HG03159 (cell line): ENCODE results near the gene RPS6KL1.

Experiments
- ATAC-seq: cut with Tn5 transposase; IDR thresholded peaks from one replicate; pipeline ENCODE4 v1.9.1; 2021; ENCODE audit warnings: mild to moderate bottlenecking, moderate library complexity; ENCODE audit not compliant: unreplicated experiment

RPS6KL1 gene

DNA sequence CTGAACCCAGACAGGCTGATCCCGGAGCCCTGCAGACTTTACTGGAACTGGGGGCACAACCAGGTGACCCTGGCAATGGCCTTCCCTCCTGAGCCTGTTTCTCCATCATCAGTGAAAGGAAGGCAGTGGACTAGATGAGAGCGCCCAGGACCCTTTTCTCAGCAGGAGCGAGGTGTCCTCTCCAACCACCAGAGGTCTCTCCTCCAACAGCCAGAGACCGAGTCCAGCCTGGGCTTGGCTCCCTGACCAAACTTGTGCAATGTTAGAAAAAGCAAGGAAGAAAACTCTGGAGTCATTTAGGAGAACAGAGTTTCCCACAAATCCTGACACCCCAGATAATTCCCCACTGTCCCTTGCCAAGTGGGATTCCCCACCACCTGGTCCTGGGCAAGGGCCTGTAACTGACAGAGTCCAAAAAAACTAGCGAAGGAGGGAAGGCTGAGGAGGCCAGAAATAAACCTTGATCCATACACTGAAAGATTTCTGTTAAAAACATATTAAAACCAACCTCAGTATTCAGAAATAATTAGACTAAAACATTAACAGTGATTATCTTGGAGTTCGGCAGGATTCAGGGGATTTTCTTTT is 9.0 kb downstream of the RPS6KL1 start:
- ATAC-seq = no peak

DNA sequence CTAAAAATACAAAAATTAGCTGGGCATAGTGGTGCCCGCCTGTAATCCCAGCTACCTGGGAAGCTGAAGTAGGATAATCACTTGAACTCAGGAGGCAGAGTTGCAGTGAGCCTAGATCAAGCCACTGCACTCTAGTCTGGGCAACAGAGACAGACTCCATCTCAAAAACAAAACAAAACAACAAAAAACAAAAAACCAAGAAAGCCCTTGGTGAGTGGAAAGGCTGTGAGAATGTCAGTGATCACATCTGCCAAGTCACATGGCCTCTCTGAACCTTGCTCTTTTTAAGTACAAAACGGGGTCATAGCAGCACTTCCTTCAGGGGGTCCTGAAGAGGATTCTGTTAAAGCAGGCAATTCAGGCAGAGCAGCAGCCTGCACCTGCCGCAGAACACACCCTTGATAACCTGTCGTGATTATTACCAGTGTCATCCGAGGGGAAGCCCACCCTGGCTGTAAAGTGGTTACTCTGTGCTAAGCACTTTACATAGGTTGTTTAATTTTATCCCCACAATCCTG is 9.6 kb downstream of the RPS6KL1 start:
- no peak for ATAC-seq

DNA sequence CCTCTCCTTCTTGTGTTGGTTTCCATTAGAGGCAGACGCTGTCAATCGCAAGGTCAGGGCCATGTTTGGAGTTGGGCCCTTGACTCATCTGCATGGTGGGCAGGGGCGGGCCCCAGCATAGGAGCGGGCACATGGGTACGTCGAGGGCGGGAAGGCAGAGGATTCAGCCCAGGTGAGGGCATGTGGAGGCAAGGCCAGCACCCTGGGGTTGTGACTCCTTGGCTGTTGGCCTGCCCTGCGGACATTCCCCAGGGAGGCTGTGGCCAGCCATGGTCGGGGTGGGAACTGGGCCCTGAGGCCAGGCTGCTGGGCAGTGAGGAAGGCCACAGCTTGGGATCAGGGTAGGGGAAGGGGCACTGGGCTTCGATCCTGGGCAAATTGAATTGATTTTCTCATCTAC is 10.3 kb downstream of the RPS6KL1 start:
- ATAC-seq = no peak

DNA sequence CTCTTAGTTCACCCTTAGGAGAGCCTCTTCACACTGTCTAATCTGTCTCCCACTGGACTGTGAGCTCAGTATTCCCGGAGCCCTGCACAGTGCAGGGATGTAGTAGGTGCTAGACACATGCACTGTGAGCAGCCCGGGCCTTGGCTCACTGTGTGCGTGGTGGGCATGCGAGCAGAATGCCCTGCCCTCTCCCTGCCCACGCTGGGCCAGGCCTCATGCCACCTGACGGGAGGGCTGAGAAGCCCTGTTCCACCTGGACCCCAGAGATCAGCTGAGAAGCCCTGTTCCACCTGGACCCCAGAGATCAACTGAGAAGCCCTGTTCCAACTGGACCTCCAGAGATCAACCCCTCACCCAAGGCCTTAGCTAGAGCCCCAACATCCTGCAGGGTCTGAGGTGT is 10.9 kb downstream of the RPS6KL1 start:
- ATAC-seq = no peak

DNA sequence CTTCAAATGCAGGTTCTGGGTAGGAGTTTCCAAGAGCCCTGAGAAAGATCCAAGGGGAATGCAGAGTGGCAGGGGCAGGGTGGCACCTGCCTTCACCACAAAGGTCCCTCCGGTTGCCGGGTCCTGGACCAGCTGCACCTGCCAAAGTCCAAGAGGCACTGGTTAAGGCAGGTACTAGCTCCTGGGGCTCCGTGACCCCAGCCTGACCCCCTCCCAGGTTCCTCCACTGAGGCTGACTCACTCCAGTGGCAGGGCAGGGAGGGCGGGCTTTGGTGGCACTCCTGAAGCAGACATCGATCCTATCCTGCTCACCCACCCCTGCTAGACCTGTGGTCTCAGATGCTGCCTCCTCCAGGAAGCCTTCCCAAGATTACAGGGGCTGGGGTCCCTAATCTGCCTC is 11.4 kb downstream of the RPS6KL1 start:
- no peak for ATAC-seq

DNA sequence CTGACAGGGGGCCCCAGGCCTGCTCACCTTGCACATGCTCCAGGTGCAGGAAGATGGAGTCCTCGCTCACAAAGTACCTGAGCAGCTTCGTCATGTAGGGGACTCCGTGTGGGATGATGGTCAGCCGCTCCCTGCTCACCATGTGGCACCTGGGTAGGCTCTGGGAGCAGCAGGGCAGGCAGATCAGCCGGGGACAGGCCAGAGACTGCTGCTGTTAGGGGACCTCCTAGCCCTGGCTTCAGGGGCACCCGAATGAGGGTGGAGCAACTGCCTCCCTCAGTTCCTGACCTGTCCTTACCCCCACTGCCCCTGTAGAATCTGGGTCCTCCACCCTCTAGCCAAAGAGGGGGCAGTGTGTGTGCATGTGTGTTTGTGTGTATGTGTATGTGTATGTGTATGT is 11.8 kb downstream of the RPS6KL1 start:
- no peak for ATAC-seq

DNA sequence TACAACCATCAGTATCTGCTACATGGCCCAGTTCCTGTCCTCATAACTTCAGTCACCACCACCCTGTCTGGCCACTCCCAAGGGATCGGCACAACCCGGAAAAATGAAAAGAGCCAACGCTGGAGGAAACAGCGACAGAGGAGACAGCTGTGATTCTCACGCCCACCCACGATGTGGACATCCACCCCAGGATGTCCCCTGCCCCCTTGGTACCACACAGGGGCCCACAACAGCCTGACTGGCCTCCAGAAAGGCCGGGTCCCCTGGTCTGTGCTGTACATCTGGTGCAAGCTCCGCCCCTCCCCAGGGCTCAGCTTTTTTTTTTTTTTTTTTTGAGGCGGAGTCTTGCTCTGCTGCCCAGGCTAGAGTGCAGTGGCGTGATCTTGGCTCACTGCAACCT is 12.5 kb downstream of the RPS6KL1 start:
- ATAC-seq = no peak

DNA sequence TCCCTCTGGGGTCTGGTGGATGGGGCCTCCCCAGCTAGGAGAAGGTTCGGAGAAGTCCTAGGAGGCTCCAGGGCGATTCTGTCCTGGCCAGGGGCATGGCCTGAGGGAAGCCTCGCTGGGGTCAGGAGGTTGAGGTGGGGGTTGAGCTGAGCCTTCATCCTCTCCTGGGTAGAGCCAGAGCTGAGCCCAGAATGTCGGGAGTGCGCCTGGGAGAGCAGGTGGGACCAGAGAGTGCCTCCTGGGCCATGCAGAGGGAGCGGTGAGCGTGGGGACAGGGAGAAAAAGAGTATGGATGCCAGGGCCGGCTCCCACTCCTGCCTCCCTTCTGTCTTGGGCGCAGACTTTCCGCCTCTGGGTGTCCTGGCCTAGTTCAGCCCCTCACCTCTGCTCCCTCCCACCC is 13.1 kb downstream of the RPS6KL1 start:
- ATAC-seq = no peak

DNA sequence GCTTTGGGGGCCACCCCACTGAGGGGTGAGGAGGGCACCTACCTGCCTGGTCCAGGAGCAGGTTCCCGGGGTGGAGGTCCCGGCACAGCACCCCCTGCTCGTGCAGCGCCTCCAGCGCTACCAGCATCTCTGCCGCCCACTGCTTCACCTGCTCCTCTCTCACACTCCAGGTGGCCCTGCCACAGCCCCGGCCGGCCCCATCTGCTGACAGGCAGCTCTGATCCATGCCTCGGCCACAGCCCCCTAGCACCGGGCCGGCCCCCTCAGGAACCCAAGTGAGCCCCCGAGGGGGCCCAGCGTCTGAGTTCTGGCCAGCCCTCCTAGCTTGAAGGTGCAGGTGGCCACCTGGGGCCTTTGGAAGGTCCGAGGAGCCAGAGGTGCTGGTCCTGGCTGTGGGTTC is 13.6 kb downstream of the RPS6KL1 start:
- no peak for ATAC-seq

DNA sequence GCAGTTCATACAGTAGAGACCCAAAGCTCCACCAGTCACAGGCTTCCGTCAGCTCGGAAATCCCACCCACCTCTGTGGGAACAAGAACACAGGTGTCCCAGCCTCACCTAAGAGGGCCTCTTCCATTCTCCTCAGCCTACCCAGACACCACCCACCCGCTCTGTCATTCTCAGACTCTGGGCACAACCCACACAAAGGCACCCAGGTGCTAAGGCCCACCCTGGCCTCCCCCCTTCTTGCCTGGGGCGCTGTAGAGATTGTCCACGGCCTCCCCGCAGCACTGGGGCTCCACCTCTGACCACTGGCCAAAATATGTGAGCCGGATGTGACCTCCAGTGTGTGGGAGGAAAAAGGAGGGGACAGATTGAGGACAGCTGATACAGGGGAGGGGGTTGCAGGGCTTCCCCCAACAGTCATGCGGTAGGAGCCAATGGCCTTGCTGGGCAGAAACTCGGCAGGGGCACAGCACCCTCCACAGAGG is 14.2 kb downstream of the RPS6KL1 start:
- ATAC-seq = no peak

DNA sequence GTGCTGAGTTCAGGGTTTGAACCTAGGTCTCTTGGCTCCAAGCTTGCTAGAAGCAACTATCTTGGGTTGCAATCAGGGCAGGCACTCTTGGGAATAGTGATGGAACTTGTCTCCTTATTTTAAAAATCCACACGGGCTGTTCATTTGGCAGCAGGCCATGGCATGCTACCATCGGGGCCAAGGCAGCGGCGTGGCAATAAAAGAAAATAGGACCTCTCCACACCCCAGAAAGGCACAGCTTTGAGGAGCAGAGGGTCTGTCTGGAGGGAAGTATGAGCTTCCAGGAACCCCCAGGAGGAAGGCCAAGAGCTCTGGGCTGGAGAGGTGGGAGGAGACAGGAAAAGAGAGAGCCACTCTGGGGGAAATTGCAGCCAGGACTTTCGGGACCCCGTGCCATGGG is 15.3 kb downstream of the RPS6KL1 start:
- ATAC-seq = no peak

DNA sequence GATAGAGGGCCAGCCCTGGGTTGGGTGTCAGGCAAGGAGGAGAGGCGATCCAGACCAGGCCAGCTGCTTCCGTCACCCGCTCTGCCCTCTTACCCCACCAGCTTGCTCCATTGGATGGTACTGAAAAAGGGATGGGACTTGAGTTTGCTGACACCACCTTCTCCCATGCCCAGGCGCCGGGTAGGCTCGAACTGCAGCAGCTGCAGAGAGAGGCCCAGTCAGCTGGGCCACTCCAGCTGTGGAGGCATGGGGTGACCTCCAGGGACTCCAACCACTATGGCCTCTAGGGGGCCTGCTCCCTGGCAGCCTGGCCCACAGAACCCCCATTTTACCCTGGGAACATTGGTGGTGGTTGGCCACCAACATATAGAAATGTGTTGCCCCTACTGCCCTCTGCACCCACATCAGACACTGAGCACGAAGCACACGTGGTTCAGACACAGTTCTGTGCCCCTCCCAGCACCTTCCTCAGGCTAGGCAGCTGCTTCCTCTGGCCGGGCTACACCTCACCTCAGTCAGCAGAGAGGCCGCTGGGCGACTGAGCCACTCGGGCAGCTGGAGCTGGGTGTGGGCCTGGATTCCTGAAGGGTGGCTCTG is 16.0 kb downstream of the RPS6KL1 start:
- no peak for ATAC-seq

DNA sequence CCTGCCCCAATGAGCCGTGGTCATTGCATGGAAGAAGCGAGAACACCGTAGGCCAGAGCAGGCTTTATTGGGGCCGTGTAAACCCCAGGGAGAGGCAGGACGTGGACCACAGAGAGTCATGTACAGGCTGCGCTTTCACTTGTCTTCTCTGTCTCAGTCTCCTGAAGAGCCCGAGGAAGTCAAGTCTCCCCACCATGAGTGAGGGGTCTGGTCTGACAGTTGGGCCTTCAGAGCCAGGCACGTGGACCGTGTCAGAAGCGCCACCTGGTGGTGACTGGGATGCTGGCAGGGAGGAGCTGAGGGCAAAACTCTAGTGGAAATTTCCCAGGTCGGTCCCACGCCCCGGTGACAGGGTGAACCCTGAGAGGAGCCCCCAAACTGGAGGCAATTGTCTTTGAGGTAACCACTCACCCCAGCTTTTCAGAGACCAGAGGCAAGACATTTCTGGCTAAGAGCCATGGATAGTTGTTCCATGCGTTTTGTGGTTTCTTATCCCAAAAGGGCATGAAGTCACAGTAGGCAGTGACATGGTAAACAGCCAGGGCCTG is 17.4 kb downstream of the RPS6KL1 start:
- ATAC-seq = no peak

DNA sequence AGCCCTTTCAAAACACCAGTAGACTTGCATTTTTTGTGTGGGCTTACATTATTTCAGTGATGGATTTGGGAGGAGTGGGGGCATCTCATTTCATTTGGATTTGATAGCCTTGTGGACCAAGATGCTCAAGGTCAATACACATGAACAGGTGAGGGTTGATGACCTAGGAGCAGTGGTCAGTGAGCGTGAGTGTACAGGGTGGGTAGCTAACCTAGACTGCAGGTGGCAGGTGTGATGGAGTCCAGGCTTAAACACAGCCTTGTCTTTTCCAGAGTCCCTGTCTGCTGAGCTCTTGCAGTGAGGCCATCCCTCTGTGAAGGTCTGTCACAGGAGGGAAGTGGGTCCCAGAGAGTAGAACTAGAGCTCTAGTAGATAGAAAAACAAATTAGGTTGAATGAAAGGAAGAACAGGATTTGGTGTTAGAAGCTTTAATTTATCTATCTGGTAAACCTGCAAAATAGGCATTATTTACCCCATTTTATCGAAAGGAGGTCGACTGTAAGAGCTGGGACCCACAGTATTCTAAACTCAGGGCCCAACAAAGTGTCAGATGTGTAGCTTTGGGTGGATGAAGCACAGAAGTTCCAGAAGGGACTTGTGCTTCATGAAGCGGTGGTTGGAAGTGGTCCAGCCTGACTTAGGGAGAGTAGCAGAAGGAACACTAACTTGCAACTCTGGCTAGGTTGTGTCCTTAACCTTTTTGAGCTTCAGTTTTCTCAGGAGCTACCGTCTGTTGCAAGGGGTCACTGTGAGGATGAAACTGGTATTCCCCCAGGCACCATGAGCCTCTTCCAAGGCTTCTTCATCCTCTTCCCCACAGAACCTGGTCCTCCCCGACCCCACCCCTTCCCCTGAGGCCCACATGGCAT is 18.2 kb downstream of the RPS6KL1 start:
- ATAC-seq = no peak

DNA sequence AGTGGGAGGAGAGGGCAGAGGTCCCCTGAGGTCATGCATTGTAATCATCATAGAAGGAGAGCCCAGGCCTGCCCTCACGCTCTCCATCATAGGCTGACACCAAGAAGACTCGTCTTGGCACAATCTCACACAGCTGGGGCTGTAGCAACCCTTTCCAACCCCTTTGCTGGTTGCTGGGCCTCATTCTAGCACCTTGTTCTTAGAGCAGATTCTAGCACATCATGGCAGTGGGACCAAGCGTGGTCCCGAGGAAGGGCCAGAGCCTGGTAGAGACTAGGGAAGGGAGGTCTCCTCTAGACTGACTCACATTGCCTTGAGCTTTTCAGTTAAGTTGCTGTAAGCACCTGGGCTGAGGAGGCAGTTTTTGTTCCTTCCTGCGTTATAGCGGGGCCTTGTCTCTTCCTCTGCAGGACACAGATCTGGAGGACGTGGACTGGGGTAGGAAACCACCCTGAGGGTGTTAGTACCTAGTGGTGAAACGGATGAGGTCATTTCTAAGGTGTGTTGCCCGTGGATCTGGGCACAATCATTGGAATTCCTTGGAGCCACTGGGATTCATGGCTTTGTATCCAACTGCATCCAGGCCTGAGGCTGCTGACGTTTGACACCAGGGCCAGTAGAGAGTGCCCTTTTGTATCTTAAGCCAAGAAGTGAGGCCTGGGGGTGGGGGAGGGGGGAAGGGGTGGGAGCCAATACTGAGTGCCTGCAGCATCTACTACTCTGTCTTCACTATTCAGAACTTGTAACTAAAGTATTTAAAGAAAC is 19.9 kb downstream of the RPS6KL1 start:
- ATAC-seq = no peak

DNA sequence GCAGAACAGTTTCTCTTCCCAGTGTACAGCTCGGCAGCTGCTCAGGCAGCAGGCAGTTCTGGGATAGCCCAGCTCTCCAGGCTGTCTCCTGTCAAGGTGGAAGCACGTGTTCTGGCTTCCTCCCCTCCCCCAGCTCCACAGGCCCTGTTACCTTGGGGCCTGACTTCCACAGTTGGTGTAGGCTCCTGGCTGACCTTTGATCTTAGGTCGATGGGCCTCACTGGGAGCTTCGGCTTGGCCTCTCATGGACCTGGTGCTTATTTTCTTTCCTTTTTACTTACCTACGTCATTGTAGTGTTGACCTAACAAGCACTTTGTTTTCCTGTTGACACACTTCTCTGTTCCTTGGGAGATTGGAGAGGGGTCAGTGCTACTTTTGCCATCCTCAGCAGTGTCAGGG is 24.4 kb downstream of the RPS6KL1 start:
- no peak for ATAC-seq

DNA sequence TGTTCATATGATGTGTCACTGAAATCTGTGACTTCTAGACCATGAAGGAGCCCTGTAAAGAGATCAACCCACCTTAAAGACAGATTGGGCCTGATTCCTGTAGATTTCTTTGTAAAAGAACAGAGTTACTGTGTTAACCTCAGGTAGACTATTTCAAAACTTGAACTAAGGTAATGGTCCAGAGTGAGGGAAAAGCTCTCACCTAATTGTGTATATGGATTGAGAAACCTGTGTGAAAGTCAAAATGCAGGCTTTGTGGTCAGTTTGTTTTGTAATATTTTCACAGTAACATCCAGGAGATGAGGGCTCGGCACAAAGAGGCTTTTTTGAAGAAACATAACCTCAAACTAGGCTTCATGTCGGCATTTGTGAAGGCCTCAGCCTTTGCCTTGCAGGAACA is 25.0 kb downstream of the RPS6KL1 start:
- no peak for ATAC-seq

DNA sequence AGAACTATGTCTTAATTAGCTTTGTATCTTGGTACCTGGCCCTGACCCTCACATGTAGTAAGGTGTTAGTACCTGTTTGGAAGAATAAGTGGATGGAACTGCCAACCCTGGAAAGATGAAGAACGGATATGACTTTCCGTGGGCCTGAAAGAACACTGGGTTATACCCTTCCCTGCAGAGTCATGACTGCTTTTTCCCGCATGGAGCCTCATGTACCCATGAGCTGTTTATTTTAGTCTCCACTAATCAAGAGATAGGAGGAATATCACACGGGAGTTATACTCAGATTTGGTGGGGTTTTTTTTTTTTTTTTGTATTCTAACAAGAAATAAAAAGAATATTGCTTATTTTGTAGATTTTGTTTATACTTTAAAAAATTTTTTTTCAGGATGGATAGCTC is 25.4 kb downstream of the RPS6KL1 start:
- ATAC-seq = no peak

DNA sequence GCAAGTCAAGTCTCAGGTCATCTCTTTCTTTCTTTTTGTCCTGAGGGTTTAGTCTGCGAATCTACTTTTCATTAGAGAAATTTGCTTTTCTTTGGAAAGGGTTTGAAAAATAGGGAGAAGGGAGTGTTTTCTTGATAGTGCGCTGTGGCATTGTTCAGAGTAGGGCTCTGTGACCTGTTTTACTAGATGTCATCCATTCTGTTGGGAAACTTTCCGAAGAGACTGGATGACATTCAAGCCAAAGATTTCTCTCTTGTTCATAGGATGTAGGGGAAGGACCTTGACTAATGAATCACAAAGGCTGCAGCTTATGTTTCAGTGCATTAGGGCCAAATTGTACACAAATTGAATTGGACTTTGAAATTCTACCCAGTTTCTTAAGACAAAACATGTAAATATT is 26.7 kb downstream of the RPS6KL1 start:
- no peak for ATAC-seq

DNA sequence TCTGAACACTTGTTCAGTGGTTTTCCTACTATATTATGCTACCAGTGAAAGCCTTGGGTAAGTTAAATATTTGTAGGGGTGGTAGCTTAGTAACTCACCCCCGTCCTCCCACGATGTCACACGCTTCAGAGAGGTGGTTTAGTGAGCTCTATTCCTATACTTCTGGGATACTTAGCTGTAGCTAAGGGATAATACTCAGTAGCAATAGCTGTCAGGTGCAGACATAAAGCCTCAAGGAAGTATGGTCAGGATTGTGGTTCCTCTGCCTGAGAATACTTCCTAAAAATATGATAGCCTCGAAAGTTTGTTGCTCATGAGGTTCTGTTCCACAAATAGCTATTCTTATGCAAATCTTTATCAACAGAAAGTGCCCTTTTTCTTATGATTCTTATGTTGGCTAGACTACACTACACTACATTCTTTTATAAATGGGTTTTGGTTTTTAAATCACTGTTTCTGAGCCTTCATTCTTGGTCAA is 29.4 kb downstream of the RPS6KL1 start:
- ATAC-seq = peak; percentile 56

DNA sequence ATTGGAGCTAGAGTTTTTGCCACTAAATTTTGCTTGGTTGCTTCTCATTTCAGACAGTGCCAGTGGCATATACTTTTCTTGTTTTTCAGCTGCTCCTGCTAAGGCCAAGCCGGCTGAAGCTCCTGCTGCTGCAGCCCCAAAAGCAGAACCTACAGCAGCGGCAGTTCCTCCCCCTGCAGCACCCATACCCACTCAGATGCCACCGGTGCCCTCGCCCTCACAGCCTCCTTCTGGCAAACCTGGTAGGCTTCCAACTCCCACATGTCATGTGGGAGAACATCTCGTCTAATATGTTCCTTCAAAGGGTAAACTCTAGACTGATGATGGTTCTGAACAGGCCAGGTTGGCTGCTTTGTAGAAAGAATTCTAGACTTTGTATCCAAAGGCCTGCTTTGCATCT is 30.3 kb downstream of the RPS6KL1 start:
- ATAC-seq = no peak
